GM20431 (cell line): Measurements from ENCODE around the gene CACNB1.

Source experiments
- in situ Hi-C: fragments of 300-500 bp; cut with MseI, MboI; formaldehyde crosslinking; loops from one replicate; pipeline ENCODE4 v1.15.0; 2020; ENCODE audit warnings: low sequenced_read_pairs; ENCODE audit not compliant: unreplicated experiment

CACNB1 gene

GRCh38 chr17:39227364-39227919, 30.0 kb upstream of the CACNB1 start:
- in situ Hi-C loops: no loop called here

- in situ Hi-C loops: no loop called here
Observed at GRCh38 chr17:39225959-39226683, 28.7 kb upstream of the CACNB1 start.

- in situ Hi-C loops: no loop called here
Observed at GRCh38 chr17:39225308-39225958, 28.0 kb upstream of the CACNB1 start, which contains the start of gene STAC2. TSS of gene STAC2 (minus strand) at chr17:39225945. CDS start at chr17:39225502, 443 bp downstream.

- in situ Hi-C loops: no loop called here
Observed at GRCh38 chr17:39224778-39225307, 27.4 kb upstream of the CACNB1 start.

- in situ Hi-C loops: no loop called here
Observed at GRCh38 chr17:39223907-39224777, 26.7 kb upstream of the CACNB1 start.

- in situ Hi-C loops: no loop called here
Observed at GRCh38 chr17:39222866-39223834, 25.7 kb upstream of the CACNB1 start.

- in situ Hi-C loops: no loop called here
Observed at GRCh38 chr17:39222151-39222550, 24.7 kb upstream of the CACNB1 start.

- in situ Hi-C loops: no loop called here
Observed at GRCh38 chr17:39221572-39221971, 24.1 kb upstream of the CACNB1 start.

GRCh38 chr17:39219647-39220154, 22.2 kb upstream of the CACNB1 start:
- in situ Hi-C loops: no loop called here

GRCh38 chr17:39218906-39219305, 21.4 kb upstream of the CACNB1 start:
- in situ Hi-C loops: no loop called here

- in situ Hi-C loops: no loop called here
Observed at GRCh38 chr17:39217734-39218369, 20.4 kb upstream of the CACNB1 start.

GRCh38 chr17:39213852-39214251, 16.4 kb upstream of the CACNB1 start:
- in situ Hi-C loops: no loop called here

- in situ Hi-C loops: no loop called here
Observed at GRCh38 chr17:39212841-39213480, 15.5 kb upstream of the CACNB1 start.

GRCh38 chr17:39212195-39212810, 14.8 kb upstream of the CACNB1 start:
- in situ Hi-C loops: no loop called here

- in situ Hi-C loops: no loop called here
Observed at GRCh38 chr17:39210093-39210434, 12.6 kb upstream of the CACNB1 start.

- in situ Hi-C loops: no loop called here
Observed at GRCh38 chr17:39209317-39210092, 12.0 kb upstream of the CACNB1 start.

- in situ Hi-C loops: no loop called here
Observed at GRCh38 chr17:39208893-39209292, 11.4 kb upstream of the CACNB1 start.
